ENCODE data around the gene C1orf21. TPM values are rescaled to one million over a fixed set of nuclear protein-coding genes. Genes with fewer than 3 reads are reported as not detected.

Gene C1orf21
- total RNA-seq, 4 donors from 2014 or later: 36.3 to 115 (median 79.4) TPM

DNA sequence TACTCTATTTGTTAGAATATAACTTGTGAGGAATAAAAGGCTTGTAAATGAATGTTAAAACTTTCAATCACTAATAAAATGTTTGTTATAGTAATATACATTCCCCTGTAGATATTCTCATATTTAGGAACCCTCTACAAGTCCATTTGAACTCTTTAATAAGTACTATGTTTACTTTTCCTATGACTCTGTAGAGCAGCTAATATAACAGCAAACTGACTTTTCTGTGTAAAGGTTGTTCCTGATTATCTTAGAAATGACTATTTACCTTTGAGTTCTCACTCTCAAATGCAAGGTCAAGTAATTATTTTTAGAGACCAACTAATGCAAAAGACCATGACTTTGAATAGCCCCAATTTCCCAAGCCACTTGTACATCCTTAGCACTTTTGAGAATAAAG, 130.3 kb downstream of the C1orf21 start:
- TF ChIP-seq CTCF (IDR thresholded peaks at IDR 0.05): no peak
- TF ChIP-seq POLR2A (IDR thresholded peaks at IDR 0.05): no peak
- no peak for DNase-seq
- no peaks in the 10 kb centered on the region for H3K27me3 ChIP-seq
- no peaks in the 10 kb centered on the region for H3K9me3 ChIP-seq
- H3K4me3 ChIP-seq: no peak overlapping the region
- no peaks in the 10 kb centered on the region for H3K4me1 ChIP-seq
- no peaks in the 10 kb centered on the region for H3K36me3 ChIP-seq
- no peak overlapping the region for H3K27ac ChIP-seq

DNA sequence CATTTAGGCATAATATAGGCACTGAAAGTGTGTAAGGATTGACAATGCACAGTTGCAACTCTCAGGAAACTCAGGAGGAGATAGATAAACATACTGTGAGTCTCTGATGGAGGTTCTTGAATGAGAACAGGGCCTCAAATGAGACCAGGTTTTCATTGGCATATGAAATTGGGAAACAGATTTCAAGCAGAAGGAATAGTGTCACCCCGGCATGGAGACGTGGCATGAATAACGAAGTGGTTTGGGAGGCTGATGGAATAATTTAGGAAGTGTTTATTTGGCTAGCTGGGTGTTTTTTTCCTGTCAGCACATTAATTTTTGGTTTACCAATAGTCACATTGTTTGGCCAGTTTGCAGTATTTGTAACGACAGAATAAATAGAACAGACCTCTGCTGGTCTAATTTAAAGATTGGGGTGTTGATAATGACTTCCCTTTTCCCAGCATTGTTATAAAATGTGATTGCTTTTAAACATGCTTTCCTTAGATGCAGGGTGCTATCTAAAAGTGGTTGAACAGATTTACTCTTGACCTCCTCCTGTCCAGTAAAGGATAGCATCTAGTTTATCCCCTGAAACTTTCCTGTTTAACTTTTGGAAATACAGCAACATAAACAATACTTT, 132.0 kb downstream of the C1orf21 start:
- TF ChIP-seq POLR2A (IDR thresholded peaks at IDR 0.05) (no peak), CTCF (IDR thresholded peaks at IDR 0.05) (no peak)
- Histone ChIP-seq H3K4me3 (no peak overlapping the region), H3K36me3 (no peaks in the 10 kb centered on the region), H3K27ac (no peak overlapping the region), H3K27me3 (no peaks in the 10 kb centered on the region), H3K4me1 (no peaks in the 10 kb centered on the region), H3K9me3 (no peaks in the 10 kb centered on the region)
- no peak for DNase-seq

GRCh38 chr1:184520336-184520735, 133.5 kb downstream of the C1orf21 start:
- Histone ChIP-seq H3K4me3 (no peak overlapping the region), H3K9me3 (no peaks in the 10 kb centered on the region), H3K27ac (no peak overlapping the region), H3K36me3 (no peaks in the 10 kb centered on the region), H3K4me1 (no peaks in the 10 kb centered on the region), H3K27me3 (no peaks in the 10 kb centered on the region)
- TF ChIP-seq CTCF (IDR thresholded peaks at IDR 0.05) (no peak), POLR2A (IDR thresholded peaks at IDR 0.05) (no peak)
- DNase-seq: no peak

- no peak for DNase-seq
- H3K27ac ChIP-seq: no peak overlapping the region
These were observed 137.4 kb downstream of the C1orf21 start for GRCh38 chr1:184524248-184524647.

DNA sequence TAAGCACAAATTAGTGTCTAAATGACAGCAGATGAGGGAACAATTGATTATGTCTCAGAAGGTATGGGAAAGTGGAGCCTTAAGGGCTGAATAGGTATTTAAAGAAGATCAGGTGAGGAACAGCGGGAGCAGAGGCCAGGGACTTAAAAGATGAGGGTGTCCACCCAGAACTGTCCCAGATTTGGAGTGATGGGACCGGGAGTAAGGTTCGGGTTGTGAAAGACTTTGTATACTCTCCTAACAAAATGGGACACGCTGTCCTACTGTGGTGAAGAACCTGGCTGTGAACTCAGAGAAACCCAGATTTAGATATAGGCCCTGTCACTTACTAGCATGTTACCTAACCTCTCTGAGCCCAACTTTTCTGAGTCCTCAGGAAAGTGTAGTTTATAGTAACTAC, 140.6 kb downstream of the C1orf21 start:
- DNase-seq: no peak
- Histone ChIP-seq H3K27ac (no peak overlapping the region), H3K27me3 (no peaks in the 10 kb centered on the region), H3K4me1 (peaks cover 0 to 7% (median 2%) of the 10 kb centered on the region in 4 donors), H3K36me3 (no peaks in the 10 kb centered on the region), H3K9me3 (no peaks in the 10 kb centered on the region), H3K4me3 (no peak overlapping the region)
- TF ChIP-seq CTCF (IDR thresholded peaks at IDR 0.05): no peak
- no peak for TF ChIP-seq POLR2A (IDR thresholded peaks at IDR 0.05)

More at GRCh38 chr1:184524248-184524647, 137.4 kb downstream of the C1orf21 start:
- H3K27me3 ChIP-seq: no peaks in the 10 kb centered on the region
- no peak overlapping the region for H3K4me3 ChIP-seq
- TF ChIP-seq POLR2A (IDR thresholded peaks at IDR 0.05): no peak
- no peak for TF ChIP-seq CTCF (IDR thresholded peaks at IDR 0.05)
- no peaks in the 10 kb centered on the region for H3K9me3 ChIP-seq
- H3K4me1 ChIP-seq: no peaks in the 10 kb centered on the region
- H3K36me3 ChIP-seq: no peaks in the 10 kb centered on the region

- TF ChIP-seq POLR2A (IDR thresholded peaks at IDR 0.05) (no peak), CTCF (IDR thresholded peaks at IDR 0.05) (no peak)
- H3K27me3 ChIP-seq: no peaks in the 10 kb centered on the region
- no peak overlapping the region for H3K27ac ChIP-seq
- no peaks in the 10 kb centered on the region for H3K9me3 ChIP-seq
- no peaks in the 10 kb centered on the region for H3K36me3 ChIP-seq
- no peak overlapping the region for H3K4me3 ChIP-seq
- H3K4me1 ChIP-seq: peaks cover 0 to 15% (median 2%) of the 10 kb centered on the region in 4 donors
- DNase-seq: no peak
These were observed 143.4 kb downstream of the C1orf21 start for GRCh38 chr1:184530226-184530625.

Measured in Peyer's patch (tissue), 4 donors.